Measurements from ENCODE around the gene IL17RA. TPM values are rescaled to one million over a fixed set of nuclear protein-coding genes. Genes with fewer than 3 reads are reported as not detected.
A peak's percentile ranks its signal among the peaks of the same experiment; 100 is the strongest.
"Not testable (repeated sequence)": the region's sequence is repeated elsewhere in the genome, so short reads cannot be mapped to it uniquely, and the experiment has no call there.

The IL17RA gene
- polyA plus RNA-seq (ENCODE audit: insufficient read length in 4 of 4), result 1 to 10 TPM; 4.4 to 7.0 (median 5.8) TPM

GRCh38 chr22:17084554-17085276 lies at the start of gene IL17RA:
Gene IL17RA (plus strand): TSS chr22:17085000. CDS start chr22:17085092, 92 bp downstream.
- peak; percentile 67 to 78 (median 74) for DNase-seq (ENCODE audit: low read depth in 4 of 4, low spot score in 3 of 4)

GRCh38 chr22:17035246-17035645 lies 49.6 kb upstream of the IL17RA start:
- no peak for DNase-seq (ENCODE audit: low read depth in 4 of 4, low spot score in 3 of 4)

GRCh38 chr22:17035976-17036841 lies 48.6 kb upstream of the IL17RA start:
- not testable (repeated sequence) for DNase-seq (ENCODE audit: low read depth in 4 of 4, low spot score in 3 of 4)

GRCh38 chr22:17036842-17037711 lies 47.7 kb upstream of the IL17RA start:
- not testable (repeated sequence) for DNase-seq (ENCODE audit: low read depth in 4 of 4, low spot score in 3 of 4)

GRCh38 chr22:17043521-17043920 lies 41.3 kb upstream of the IL17RA start:
- DNase-seq (ENCODE audit: low read depth in 4 of 4, low spot score in 3 of 4), result no peak

- DNase-seq (ENCODE audit: low read depth in 4 of 4, low spot score in 3 of 4), result no peak
Observed at GRCh38 chr22:17046566-17047348, 38.0 kb upstream of the IL17RA start.

- no peak for DNase-seq (ENCODE audit: low read depth in 4 of 4, low spot score in 3 of 4)
Observed at GRCh38 chr22:17047656-17048055, 37.1 kb upstream of the IL17RA start.

- no peak for DNase-seq (ENCODE audit: low read depth in 4 of 4, low spot score in 3 of 4)
Observed at GRCh38 chr22:17056058-17056457, 28.7 kb upstream of the IL17RA start.

- no peak for DNase-seq (ENCODE audit: low read depth in 4 of 4, low spot score in 3 of 4)
Observed at GRCh38 chr22:17056807-17057206, 28.0 kb upstream of the IL17RA start.

- peak; percentile 34 to 56 (median 51) for DNase-seq (ENCODE audit: low read depth in 4 of 4, low spot score in 3 of 4)
Observed at GRCh38 chr22:17057959-17058814, 26.6 kb upstream of the IL17RA start.

GRCh38 chr22:17060126-17060525 lies 24.7 kb upstream of the IL17RA start:
- DNase-seq (ENCODE audit: low read depth in 4 of 4, low spot score in 3 of 4), result no peak

GRCh38 chr22:17063411-17064106 lies 21.2 kb upstream of the IL17RA start:
- DNase-seq (ENCODE audit: low read depth in 4 of 4, low spot score in 3 of 4), result no peak

- no peak for DNase-seq (ENCODE audit: low read depth in 4 of 4, low spot score in 3 of 4)
Observed at GRCh38 chr22:17064498-17065100, 20.2 kb upstream of the IL17RA start.

- no peak for DNase-seq (ENCODE audit: low read depth in 4 of 4, low spot score in 3 of 4)
Observed at GRCh38 chr22:17065433-17065832, 19.4 kb upstream of the IL17RA start.

GRCh38 chr22:17072877-17073276 lies 11.9 kb upstream of the IL17RA start:
- no peak for DNase-seq (ENCODE audit: low read depth in 4 of 4, low spot score in 3 of 4)

GRCh38 chr22:17074648-17075002 lies 10.2 kb upstream of the IL17RA start:
- no peak for DNase-seq (ENCODE audit: low read depth in 4 of 4, low spot score in 3 of 4)

- DNase-seq (ENCODE audit: low read depth in 4 of 4, low spot score in 3 of 4), result no peak
Observed at GRCh38 chr22:17077255-17077654, 7.5 kb upstream of the IL17RA start.

- DNase-seq (ENCODE audit: low read depth in 4 of 4, low spot score in 3 of 4), result no peak
Observed at GRCh38 chr22:17079572-17079971, 5.2 kb upstream of the IL17RA start.

All from right renal pelvis (tissue), 4 donors.